GM19035 (cell line): ENCODE results near the gene CHRNA5.
"Not testable (repeated sequence)": the region's sequence is repeated elsewhere in the genome, so short reads cannot be mapped to it uniquely, and the experiment has no call there.

Source experiments
- ATAC-seq: cut with Tn5 transposase; IDR thresholded peaks from one replicate; pipeline ENCODE4 v1.9.1; 2021; ENCODE audit not compliant: unreplicated experiment

CHRNA5 gene

DNA sequence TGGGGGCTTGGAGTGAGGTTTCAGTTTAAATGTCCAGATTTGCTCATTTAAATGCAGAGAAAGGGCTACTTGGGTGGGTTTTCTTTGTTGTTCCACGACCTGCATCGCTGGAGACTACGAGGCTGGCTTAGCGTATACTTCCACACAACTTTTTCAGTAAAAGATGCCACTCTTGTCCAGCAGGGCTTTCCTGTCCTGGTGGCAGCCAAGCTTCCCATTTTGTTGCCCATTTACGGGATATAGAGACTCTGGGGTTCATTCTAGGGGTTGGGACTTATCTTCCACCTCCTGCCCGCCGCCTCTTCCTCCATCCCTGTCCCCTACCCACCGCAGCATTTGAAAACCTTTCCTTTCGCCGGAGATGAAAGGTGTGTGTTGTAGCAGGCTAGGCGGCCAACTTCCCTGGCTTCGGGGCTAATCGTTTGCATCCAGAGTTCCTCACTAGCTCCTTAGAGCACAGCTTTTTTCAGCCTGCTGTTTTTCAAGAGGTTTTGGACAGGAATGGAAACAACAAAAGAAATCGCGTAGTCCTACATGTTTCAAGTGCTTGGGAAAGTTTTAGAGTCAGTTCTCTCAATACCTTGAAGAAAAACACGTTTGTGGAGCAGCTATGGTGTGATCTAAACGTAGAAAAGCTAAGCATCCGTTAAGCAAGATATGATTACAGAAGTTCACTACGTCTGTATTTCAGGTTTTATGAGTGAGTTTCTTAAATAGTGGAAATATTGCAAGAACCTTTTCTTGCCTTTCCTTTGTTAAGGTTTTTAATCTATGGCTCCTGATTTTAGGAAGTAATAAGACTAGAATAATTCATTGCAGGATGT lies 843 bp downstream of the CHRNA5 start:
- ATAC-seq, result peak; percentile 24

DNA sequence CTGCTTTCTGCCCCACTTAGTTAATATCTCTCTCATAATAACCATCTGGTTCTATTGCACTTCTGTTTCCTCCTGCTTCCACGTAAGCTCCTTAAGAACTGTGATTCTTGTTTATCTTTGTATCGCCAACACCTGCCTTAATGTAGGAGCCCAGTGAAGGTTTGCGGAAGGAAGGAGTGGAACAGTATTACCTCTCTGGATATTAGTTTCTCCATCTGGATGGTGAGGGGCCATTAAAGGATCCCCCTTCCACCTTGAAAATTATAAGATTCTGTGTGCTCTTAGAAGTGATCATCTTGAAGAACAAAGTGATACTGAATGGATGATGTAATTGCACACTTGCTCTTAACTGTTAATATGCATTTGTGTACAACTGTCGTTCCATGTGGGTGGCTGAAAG lies 2.2 kb downstream of the CHRNA5 start:
- no peak for ATAC-seq

DNA sequence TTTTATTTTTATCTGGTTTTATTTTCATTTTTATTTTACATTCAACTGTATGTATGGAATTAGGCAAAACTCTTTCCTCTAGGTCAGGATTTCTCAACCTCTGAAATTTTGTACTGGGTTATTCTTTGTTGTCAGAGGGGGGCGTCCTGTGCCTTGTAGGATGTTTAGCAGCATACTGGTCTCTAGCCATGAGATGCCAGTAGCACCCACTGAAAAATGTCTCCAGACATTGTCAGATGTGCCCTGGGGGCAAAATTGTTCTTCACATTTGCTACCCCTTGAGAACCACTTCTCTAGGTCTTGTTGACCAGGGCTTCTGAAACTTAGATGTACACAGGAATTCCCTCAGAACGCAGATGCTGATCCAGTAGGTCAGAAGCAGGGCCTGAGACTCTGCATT lies 5.4 kb downstream of the CHRNA5 start:
- no peak for ATAC-seq

DNA sequence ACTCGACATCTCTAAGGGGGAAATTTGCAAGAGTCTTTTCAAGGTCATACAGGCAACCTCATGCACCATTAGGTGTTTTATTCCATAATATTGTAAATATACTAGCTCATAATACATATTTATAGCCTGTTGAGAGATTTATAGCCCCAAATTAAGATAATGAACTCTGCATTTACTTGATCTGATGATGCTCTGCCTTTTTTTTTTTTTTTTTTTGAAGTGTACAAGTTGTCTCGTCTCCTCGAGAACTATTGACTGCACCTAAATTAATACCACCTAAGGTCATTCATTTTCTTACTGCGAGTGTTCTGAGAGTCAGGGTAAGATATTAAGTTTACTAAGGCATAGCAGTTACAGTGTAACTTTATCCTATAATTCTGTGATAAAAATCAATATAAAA lies 6.1 kb downstream of the CHRNA5 start:
- no peak for ATAC-seq

DNA sequence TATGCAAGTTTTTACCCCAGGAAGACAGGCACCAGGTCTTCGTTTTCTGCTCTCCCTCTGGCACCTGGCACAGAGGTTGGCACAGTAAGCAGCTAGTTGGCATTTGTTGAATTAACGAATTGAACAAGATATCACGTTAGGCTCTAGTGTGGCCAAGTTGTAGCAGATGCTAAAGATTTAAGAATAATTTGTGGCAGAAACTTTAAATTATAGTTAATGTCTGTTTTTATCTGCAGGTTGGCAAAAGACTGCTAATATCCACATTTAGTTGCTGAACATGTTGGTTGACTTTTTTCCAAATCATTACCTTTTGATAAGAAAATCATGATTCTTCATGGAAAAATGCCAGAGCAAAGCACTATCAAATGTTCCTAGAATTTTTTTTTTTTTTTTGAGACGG lies 8.1 kb downstream of the CHRNA5 start:
- ATAC-seq, result no peak

DNA sequence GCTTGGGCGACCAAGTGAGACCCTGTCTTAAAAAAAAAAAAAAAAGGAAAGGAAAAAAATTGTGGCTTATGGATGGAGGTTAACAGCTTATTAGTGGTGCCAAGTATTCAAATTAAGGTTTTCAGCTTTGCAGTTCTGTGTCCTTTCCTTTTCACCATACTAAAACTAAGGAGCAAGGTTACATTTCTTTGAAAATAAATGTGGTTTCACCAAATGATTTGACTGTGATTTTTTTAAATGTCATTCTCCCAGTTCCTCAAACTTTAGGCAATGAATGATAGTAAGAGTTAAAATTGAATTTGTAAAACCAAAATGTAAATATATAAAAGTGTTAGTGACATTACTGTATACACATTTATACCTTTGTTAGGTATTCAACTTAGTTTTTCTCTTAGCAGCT lies 9.6 kb downstream of the CHRNA5 start:
- no peak for ATAC-seq

DNA sequence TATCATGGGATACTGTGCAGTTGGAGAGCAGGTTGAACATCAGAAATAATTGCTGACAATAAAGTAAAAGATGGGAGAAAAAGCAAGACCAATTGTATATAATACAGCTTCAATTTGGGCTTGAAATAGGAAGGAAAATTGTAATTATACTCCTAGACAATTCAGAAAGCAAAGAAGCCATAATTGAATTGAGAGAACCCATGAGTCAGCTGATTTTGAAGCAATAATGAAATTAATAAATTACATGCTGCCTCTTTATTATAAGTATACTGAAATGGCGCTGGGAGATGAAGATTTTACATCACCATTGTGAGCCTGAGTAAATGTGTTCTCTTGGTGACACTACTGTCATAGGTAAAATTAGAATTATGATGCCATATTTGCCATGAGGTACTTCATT lies 32.3 kb downstream of the CHRNA5 start:
- no peak for ATAC-seq

DNA sequence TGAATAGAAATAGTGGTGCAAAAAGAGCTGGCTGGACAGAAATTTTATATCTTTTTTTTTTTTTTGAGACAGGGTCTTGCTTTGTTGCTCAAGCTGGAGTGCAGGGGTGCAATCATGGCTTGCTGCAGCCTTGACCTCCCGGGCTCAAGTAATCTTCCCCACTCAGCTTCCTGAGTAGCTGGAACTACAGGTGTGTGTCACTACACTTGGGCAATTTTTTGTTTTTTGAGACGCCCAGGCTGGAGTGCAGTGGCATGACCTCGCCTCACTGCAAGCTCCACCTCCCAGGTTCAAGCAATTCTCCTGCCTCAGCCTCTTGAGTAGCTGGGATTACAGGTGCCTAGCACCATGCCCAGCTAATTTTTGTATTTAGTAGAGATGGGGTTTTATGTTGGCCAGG lies 33.0 kb downstream of the CHRNA5 start:
- ATAC-seq, result no peak

DNA sequence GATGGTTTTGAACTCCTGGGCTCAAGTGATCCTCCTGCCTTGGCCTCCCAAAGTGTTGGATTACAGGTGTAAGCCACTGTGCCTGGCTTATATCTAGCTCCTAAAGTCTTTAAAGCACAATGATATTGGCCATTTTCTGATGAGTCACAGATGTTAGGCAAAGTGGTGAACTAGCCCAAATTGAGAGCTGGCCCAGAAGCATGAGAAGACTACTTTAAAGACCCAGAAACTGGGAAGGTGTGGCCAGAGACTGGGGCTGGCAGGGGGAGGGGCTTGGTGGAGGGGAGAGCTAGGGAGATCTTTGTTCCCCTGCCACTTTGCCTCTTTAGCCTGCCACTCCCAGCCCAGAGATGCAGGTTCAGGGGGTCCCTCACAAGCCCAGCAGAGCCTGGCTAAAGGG lies 33.9 kb downstream of the CHRNA5 start:
- no peak for ATAC-seq

DNA sequence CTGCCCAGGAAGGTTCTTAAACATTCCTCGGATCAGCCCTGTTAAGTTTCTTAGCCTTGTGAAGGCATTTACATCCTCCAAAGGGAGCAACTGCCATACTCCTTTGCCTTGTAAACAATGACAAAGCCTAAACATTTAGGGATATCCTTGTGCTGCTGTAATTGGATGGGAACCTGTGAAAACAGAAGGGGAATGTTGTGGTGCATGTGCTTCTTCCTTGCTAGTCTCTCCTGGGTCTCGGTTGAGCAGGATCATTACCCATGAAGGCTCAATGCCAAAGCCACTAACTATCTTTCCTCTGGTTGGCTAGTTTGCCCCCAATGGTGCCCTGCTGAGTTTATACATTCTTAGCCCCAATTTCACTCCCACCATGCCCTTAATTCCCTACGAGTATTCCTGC lies 38.1 kb downstream of the CHRNA5 start:
- ATAC-seq, result no peak

DNA sequence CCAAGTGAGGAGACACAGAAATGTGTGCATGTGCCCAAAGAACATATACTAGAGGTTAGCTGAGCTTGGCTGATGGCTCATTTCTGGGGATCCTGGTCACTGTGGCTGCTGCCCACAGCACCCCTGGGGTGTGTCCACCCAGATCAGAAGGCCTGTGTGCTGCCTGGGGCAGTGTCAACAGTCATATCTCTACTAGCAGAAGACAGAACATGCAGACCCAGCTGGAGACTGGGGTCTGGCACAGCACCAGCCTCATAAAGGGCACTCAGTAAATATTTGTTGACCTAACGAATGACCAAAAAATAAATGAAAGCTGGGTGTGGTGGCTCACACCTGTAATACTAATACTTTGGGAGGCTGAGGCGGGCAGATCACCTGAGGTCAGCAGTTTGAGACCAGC lies 39.1 kb downstream of the CHRNA5 start:
- ATAC-seq, result no peak

DNA sequence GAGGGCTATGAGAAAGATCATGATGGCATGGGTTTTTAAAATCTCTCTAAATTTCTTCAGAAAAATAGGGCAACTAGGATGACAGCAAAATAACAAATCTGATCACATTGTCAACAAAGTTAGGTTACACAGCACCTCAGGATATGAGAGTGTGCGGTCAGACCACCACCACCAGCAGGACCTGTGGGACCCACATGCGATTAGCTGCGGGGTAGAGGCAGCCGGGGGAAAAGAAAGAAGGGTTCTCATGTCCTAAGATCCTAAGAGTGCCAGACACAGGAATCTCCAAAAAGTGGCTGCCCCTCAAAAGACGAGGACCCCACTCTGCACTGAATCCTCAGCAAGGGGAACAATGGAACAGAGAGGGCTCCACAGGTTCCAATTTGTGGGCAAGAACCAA lies 39.9 kb downstream of the CHRNA5 start:
- ATAC-seq, result no peak

DNA sequence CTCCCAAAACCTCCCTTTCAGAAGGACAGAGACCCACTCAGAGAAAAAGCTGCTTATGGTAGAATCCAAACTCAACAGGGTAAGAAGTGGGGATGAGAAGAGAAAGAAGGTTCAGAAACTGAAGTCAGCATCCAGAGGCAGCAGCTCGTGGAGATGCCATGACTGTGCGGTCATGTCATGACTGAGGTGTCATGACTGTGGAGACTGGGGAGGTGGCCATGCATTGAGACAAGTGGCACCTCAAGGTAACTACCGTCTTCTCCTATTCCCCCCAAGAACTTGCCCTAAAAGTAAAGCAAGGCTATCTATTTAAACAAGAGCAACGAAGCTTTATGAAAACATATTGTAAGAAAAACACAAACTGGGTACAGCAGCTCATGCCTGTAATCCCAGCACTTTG lies 40.4 kb downstream of the CHRNA5 start:
- no peak for ATAC-seq

DNA sequence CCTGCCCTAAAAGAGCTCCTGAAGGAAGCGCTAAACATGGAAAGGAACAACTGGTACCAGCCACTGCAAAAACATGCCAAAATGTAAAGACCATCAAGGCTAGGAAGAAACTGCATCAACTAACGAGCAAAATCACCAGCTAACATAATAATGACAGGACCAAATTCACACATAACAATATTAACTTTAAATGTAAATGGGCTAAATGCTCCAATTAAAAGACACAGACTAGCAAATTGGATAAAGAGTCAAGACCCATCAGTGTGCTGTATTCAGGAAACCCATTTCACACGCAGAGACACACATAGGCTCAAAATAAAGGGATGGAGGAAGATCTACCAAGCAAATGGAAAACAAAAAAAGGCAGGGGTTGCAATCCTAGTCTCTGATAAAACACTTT lies 44.2 kb downstream of the CHRNA5 start:
- ATAC-seq, result not testable (repeated sequence)

DNA sequence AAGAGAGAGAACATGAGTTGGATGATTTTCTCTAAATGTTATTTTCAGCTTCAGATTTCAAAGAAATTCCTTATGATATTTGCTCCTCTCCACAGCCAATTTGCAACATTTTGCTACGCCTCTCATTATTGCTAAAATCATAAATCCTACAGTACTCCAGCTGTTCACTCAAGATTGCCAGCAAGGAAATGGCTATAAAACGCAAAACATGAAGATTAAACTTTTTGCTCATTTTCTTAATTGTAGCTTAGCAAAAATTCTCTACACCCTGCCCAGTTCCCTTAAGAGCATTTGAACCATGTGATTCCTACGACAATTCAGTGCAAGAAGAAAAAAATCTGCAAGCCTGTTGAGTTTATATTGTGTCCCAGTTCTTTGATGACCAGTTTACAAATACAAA lies 48.7 kb downstream of the CHRNA5 start:
- ATAC-seq, result no peak

DNA sequence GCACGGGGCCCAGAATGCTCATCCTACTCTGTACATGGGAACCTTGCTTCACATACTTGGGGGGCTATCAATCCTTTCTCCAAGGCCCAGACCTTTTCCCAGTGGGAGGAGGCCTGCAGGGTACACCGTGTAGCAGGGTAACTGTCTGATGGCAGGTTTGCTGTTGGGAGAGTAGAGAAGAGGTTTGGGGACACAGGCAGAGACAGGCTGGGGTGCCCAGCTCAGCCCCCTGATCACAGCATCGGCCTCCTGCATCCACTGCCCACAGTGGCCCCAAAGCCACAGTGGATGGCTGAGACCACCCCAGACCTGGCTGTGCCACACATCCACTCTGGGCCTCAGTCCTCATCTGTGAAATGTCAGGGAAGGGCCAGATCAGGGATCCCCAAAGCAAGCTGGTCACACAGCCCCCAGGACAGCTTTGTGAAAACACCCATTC lies 49.9 kb downstream of the CHRNA5 start:
- no peak for ATAC-seq

DNA sequence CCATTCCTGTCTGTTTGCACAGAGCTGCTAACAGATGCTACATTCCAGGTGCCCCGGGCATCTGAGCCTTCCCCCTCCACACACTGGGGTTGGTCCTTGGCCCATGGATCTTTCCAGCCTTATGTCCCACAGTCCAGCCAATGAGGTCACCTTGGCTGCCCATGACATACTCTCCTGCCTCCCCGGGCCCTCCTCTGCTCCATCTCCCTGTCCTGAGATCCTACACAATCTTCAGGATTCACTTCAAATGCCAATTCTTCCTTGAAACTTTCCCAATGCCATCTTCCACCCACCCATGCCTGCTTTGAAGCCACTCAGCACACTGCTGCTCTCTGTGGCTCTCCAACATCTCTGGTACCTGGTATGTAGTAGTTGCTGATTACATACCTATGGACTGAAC lies 51.2 kb downstream of the CHRNA5 start:
- no peak for ATAC-seq

DNA sequence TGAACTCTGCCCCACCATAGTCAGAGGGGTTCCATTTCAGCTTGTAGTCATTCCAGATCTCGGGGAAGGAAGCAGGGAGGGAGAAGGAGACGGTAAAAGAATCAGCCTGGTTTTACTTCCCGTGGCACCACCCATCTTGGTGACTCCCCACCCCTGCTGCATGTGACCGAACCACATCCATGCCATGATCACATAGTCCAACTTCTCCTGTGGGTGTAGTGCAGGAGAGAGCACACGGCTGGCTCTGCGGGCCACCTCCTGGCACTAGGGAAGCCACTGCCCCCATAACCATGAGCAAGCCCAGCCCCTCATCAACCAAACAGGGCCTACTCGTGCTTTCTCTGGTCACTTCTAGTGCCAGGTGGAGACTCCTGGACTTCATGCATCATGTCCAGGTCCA lies 51.8 kb downstream of the CHRNA5 start:
- ATAC-seq, result no peak

DNA sequence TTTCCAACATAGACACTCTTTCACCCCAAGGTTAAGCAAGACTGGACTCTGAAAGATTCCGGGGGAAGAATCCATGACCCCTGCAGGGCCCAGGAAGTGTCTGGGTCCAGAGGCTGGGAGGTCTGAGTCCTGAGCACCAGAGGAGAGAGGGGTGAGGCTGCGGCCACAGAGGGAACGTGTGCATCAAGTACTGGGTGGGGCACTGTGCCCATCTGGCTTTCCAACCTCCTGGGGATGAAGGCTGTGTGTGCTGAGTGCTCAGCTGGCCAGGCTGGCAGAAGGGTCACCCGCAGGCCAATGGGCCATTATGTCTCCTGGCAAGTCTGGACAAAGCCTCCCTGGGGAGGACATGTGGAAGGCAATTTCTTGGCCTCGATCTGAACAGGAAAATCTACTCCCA lies 52.2 kb downstream of the CHRNA5 start:
- no peak for ATAC-seq

DNA sequence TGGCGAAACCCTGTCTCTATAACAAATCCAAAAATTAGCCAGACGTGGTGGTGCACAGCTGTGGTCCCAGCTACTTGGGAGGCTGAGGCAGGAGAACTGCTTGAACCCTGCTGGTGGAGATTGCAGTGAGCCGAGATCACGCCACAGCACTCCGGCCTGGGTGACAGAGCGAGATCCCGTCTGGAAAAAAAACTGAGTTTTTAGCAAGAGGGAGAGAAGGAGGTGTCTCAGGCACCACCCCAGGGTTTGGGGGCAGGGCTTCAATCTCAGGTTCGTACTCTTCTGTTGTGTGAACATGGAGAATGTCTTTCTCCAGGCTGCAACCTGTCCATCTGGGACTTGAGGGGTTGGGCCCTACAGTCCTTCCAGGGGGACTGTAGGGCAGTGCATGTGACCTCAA lies 52.7 kb downstream of the CHRNA5 start:
- no peak for ATAC-seq

DNA sequence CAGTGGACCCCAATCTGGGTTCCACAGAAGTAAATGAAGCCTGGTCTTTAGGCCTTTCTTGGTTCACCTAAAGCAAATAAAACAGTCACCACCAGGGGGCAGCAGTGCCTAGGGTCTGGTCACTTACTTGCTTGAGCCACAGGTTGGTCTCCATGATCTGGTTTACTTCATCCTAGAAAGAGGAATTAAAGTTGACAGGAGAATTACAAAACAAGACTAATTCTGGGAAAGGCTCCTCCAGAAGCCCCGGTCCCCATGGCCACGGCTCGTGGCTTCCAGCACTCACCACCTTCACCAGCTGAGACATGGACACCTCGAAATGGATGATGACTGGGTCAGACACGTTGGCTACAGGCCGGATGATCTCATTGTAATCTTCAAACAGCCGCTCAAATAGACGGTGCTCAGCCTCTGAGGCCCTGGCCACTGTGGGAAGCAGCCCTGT lies 53.2 kb downstream of the CHRNA5 start:
- ATAC-seq, result no peak

DNA sequence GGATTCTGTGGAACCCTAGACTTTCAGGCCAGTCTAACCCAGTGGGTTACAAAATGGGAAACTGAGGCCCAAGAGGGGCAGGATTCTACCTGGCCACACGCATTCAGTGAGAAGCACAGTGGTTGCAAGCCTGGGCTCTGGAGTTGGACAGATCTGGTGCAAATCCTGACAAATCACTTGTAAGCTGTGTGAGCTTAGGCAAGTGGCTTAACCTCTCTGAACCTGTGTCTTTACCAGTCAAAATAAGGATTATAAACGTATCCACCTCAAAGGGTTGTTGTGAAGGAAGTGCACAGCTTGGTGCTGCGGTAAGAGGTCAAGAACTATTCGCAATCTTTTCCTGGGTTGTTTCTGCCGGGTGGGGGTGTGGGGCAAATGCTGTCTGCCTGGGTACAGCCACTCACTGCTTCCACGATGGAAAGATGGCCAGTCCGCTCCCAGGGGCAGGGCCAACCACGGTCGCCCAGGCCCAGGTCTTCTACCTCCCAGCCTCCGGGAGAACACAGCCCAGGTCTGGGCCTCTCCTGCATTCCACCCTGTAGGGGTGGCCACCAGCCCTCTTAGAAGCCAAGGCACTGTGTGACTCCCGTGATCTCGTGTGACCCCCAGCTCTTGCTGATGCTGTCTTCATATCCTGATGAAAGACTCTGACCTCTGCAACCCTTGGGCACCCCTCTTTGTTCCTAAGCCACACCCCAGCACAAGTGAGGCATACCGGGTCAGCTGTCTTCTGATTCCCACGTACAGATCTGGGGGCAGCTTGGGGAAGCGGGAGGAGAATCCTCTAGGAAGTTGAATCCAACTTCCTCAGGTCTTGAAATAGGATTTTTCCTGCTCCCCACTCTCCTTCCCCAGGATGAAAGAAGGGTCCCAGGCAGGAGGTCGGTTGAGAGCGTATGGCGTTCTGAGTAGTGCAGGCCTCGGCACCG lies 54.0 kb downstream of the CHRNA5 start:
- no peak for ATAC-seq
